GM12878 (cell line): ENCODE measurements around the gene PDGFB. TPM values are rescaled to one million over a fixed set of nuclear protein-coding genes. Genes with fewer than 3 reads are reported as not detected.
A peak's percentile ranks its signal among the peaks of the same experiment; 100 is the strongest.

Source experiments
- ATAC-seq: fragments of 200-7000 bp; cut with Tn5 transposase; 3 replicates; pipeline ENCODE4 v1.9.1; 2020; ENCODE audit warnings: mild to moderate bottlenecking, moderate library complexity
- BruUV-seq: library from RNA; stranded (reverse); fragments of 400-500 nt; replicated peaks from 2 replicates; lab custom pipeline; 2021; lab: Mats Ljungman, UMichigan
- CTCF ChIA-PET: fragments of 300-600 bp; sonication (Branson Sonifier 250); formaldehyde crosslinking; extraction: SDS; loops from one replicate; lab custom pipeline; 2021; ENCODE audit warnings: inconsistent platforms; lab: Yijun Ruan, JAX
- POLR2A ChIA-PET: fragments of 350-600 bp; formaldehyde crosslinking; extraction: SDS; loops from one replicate; lab custom pipeline; 2021; ENCODE audit warnings: inconsistent platforms; lab: Charles Lee
- RAD21 ChIA-PET: fragments of 300-600 bp; sonication (Branson Sonifier 250); formaldehyde crosslinking; loops from one replicate; lab custom pipeline; 2023; ENCODE audit warnings: antibody characterized with exemption; ENCODE audit not compliant: unreplicated experiment; lab: Charles Lee
- SMC1A ChIA-PET: fragments of 300-600 bp; sonication (Branson Sonifier 250); formaldehyde crosslinking; loops from one replicate; lab custom pipeline; 2023; ENCODE audit not compliant: unreplicated experiment, uncharacterized antibody; lab: Charles Lee
- DNase-seq: peaks from one replicate; pipeline ENCODE4 v3.0.0-alpha.2; 2011; ENCODE audit warnings: low read depth, low spot score
- FAIRE-seq: peaks from 3 replicates; lab custom pipeline; 2011; peaks lifted over from hg19 to GRCh38; lab: Jason Lieb, UNC
- H2AFZ ChIP-seq: 2 replicates; pipeline ENCODE4 v1.6.0; 2011; ENCODE audit warnings: low read depth, low read length, control low read depth; ENCODE audit not compliant: control insufficient read depth
- H3K27ac ChIP-seq: 2 replicates; pipeline ENCODE4 v1.5.1; 2011; ENCODE audit warnings: control low read depth; ENCODE audit not compliant: control insufficient read depth, insufficient read depth
- H3K27me3 ChIP-seq, 2 experiments: replicated peaks in 1 of 2; 2 replicates each; pipeline versions ENCODE4 v1.6.0 to v1.6.1; 2011; ENCODE audit warnings: low read length in 1 of 2; ENCODE audit not compliant: control insufficient read depth in 2 of 2, insufficient read depth in 2 of 2
- H3K36me3 ChIP-seq, 2 experiments: 2 replicates each; pipeline ENCODE4 v1.5.1; 2011; ENCODE audit warnings: low read length in 1 of 2; ENCODE audit not compliant: control insufficient read depth in 2 of 2, insufficient read depth in 2 of 2
- H3K4me1 ChIP-seq: 2 replicates; pipeline ENCODE4 v1.6.1; 2011; ENCODE audit warnings: mild to moderate bottlenecking, low read length, moderate library complexity, mixed read lengths; ENCODE audit not compliant: control insufficient read depth, insufficient read depth
- H3K4me2 ChIP-seq: 2 replicates; pipeline ENCODE4 v1.6.0; 2011; ENCODE audit warnings: control low read depth; ENCODE audit not compliant: control insufficient read depth, insufficient read depth
- H3K4me3 ChIP-seq: fragments of 200-600 bp; sonication (generic); 2 replicates; pipeline ENCODE4 v1.5.1; 2016
- H3K79me2 ChIP-seq: 2 replicates; pipeline ENCODE4 v1.6.0; 2011; ENCODE audit warnings: low read length; ENCODE audit not compliant: control insufficient read depth, insufficient read depth
- H3K9ac ChIP-seq: 2 replicates; pipeline ENCODE4 v1.8.0; 2011; ENCODE audit warnings: low read length, control low read depth, mixed read lengths; ENCODE audit not compliant: control insufficient read depth, insufficient read depth
- H3K9me3 ChIP-seq: replicated peaks from 3 replicates; pipeline ENCODE4 v1.5.1; 2011; ENCODE audit warnings: mild to moderate bottlenecking, low read length; ENCODE audit not compliant: control insufficient read depth, insufficient read depth
- H4K20me1 ChIP-seq: 2 replicates; pipeline ENCODE4 v1.6.0; 2011; ENCODE audit not compliant: control insufficient read depth, insufficient read depth
- ATF7 ChIP-seq: fragments of 450-650 bp; IDR thresholded peaks from 2 replicates; pipeline ENCODE4 v1.6.1; 2016; ENCODE audit warnings: low read depth, mild to moderate bottlenecking
- BMI1 ChIP-seq: fragments of 450-650 bp; IDR thresholded peaks from 2 replicates; pipeline ENCODE4 v1.6.1; 2016; ENCODE audit warnings: mild to moderate bottlenecking, moderate library complexity, borderline replicate concordance
- CREB1 ChIP-seq: IDR thresholded peaks from 2 replicates; pipeline ENCODE4 v1.6.1; 2012; ENCODE audit warnings: low read depth, mild to moderate bottlenecking, inconsistent platforms
- KAT2A ChIP-seq: conservative IDR thresholded peaks from 2 replicates; pipeline ENCODE4 v1.6.1; 2011; ENCODE audit warnings: low read depth, low read length; ENCODE audit not compliant: control insufficient read depth
- MEF2B ChIP-seq: fragments of 450-650 bp; IDR thresholded peaks from 2 replicates; pipeline ENCODE4 v1.6.1; 2018; ENCODE audit warnings: mild to moderate bottlenecking, moderate library complexity; ENCODE audit not compliant: partially characterized antibody, poor library complexity, severe bottlenecking
- NR2F1 ChIP-seq: fragments of 450-650 bp; conservative IDR thresholded peaks from 2 replicates; pipeline ENCODE4 v1.6.1; 2017; ENCODE audit warnings: mild to moderate bottlenecking
- NRF1 ChIP-seq: conservative IDR thresholded peaks from 2 replicates; pipeline ENCODE4 v1.6.1; 2011; ENCODE audit warnings: mild to moderate bottlenecking, low read depth, low read length, improper control_type of control experiment
- POU2F2 ChIP-seq: IDR thresholded peaks from 3 replicates; pipeline ENCODE4 v1.6.1; 2011; ENCODE audit warnings: low read depth, mild to moderate bottlenecking, low read length, borderline replicate concordance
- WGBS: methylation state at CpG from one replicate; pipeline ENCODE4 v1.1.6; 2016; ENCODE audit warnings: low lambda C conversion rate; ENCODE audit not compliant: insufficient replicate concordance, insufficient coverage; ENCODE audit errors: missing lambda C conversion rate; 5-methylcytosine and 5-hydroxymethylcytosine counted together
- in situ Hi-C: fragments of 300-500 bp; cut with MboI; formaldehyde crosslinking; loops from 9 replicates; pipeline ENCODE4 v1.14.3; 2018; ENCODE audit warnings: mixed read lengths
- intact Hi-C: fragments of 100-400 bp; cut with micrococcal nuclease; formaldehyde crosslinking; loops from one replicate; pipeline ENCODE4 v1.14.2; 2022; ENCODE audit not compliant: unreplicated experiment
- polyA plus RNA-seq, 11 experiments: library from polyadenylated mRNA; depleted of rRNA in 4 of 11; unstranded in 6 of 11; stranded (reverse) in 5 of 11; fragments of >200 nt; fragmentation: Nextera tagmentation in 4 of 11; fragmentation: Illumina TruSeq in 1 of 11; extraction: Ambion mirVana in 4 of 11; extraction: Trizol in 1 of 11; gene quantifications; 1 replicate in 1 of 11; 2 replicates in 10 of 11; pipeline versions ENCODE4 v1.2.1 to v1.2.3, GENCODE V29; 2011 to 2016; ENCODE audit warnings: inconsistent platforms in 2 of 11, missing spikeins in 2 of 11, low read depth in 1 of 11
- total RNA-seq, 4 experiments: library from RNA; depleted of rRNA in 3 of 4; stranded (reverse); fragments of >200 nt in 3 of 4; fragmentation: Illumina TruSeq in 1 of 4; extraction: Trizol in 1 of 4; gene quantifications; 2 replicates each; pipeline versions ENCODE4 v1.2.1 to v1.2.3, GENCODE V29; 2013 to 2021
- TF ChIP-seq, protein P1 (sequence below): IDR thresholded peaks from 2 replicates; pipeline ENCODE4 v1.6.1; 2012; ENCODE audit warnings: low read depth, low read length, improper control_type of control experiment
- TF ChIP-seq, protein P2 (sequence below): IDR thresholded peaks from 2 replicates; pipeline ENCODE4 v1.6.1; 2012; ENCODE audit warnings: low read depth, low read length, improper control_type of control experiment

Gene PDGFB
- total and polyA plus RNA-seq, 10 of the 15 experiments (the other 5 are each of a cell fraction or from before 2014, with no cell fraction given), result 0.13 to 1.1 (median 0.56) TPM; not detected in 1

DNA sequence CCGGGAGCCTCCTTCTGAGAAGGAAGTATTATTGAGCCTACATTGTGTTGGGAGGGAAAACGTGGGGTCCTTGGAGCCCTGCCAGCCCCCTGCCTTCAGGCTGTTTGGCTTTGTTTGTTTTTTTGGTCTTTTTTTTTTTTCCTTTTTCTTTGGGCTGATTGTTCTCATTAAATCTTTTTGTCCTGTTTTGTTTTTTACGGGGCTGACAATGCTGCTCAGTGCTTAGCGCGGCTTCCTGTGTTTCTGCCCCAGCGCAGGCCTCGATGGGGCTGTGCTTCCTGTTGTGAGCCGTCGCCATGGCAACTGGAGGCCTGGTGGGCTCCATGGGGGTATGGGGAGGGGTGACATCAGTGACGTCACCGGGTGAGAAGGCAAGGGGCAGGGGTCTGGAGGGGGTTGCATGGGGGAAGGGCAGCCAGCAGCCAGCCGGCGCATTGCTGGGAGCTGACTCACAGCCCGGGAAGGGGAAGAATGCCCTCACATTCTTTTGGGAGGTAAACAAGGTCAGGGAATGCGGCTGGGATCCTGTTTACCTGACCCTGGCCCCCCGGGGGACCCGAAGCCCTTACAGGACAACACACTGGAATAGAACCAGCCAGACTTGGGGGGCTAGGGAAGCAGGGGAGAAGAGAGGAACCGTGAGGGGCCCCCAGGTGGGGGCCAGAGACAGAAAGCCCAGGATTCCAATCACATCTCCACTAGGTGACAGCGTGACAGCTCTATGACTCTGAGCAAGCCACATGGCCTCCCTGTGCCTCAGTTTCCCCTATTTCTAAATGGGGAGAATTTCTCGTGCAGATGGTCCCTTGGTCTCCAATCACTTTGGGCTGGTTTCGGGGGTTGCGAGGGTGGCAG is 70.1 kb downstream of the PDGFB start:
- peak overlapping the region; percentile 45 for H2AFZ ChIP-seq

More for the DNA sequence above, 70.1 kb downstream of the PDGFB start:
- H3K9me3 ChIP-seq, result no peaks in the 10 kb centered on the region
- no peak overlapping the region for H3K27ac ChIP-seq
- H3K79me2 ChIP-seq, result no peaks in the 10 kb centered on the region
- POLR2A ChIA-PET, result no interaction called here
- RAD21 ChIA-PET, result interaction anchor here (1.1 kb wide), 1 partner anchor 142 kb away, joined by 4 read pairs; no protein-coding TSS in a partner anchor
- SMC1A ChIA-PET, result interaction anchor here (2.7 kb wide), 1 partner anchor 135 kb away, joined by 14 read pairs; no protein-coding TSS in a partner anchor
- H3K4me3 ChIP-seq, result no peak overlapping the region
- in situ Hi-C loops, result loop anchor here (5.0 to 25.0 kb wide), 2 partner anchors 138 to 338 kb away; partner anchors contain the start of genes ATF4 and MIEF1
- TF ChIP-seq NRF1 (no peak), NR2F1 (no peak), BMI1 (peak; percentile 57; the same call in 1 of the 2 replicates), CREB1 (no peak), ATF7 (peak; percentile 48; the same call in 1 of the 2 replicates), KAT2A (no peak), MEF2B (no peak), POU2F2 (no peak)
- TF ChIP-seq, protein P1, sequence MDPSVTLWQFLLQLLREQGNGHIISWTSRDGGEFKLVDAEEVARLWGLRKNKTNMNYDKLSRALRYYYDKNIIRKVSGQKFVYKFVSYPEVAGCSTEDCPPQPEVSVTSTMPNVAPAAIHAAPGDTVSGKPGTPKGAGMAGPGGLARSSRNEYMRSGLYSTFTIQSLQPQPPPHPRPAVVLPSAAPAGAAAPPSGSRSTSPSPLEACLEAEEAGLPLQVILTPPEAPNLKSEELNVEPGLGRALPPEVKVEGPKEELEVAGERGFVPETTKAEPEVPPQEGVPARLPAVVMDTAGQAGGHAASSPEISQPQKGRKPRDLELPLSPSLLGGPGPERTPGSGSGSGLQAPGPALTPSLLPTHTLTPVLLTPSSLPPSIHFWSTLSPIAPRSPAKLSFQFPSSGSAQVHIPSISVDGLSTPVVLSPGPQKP, result no peak
- TF ChIP-seq, protein P2, sequence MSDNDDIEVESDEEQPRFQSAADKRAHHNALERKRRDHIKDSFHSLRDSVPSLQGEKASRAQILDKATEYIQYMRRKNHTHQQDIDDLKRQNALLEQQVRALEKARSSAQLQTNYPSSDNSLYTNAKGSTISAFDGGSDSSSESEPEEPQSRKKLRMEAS, result no peak
- ATAC-seq (0 out of 3 replicates have a peak, but pooled peaks have one; percentile 8), FAIRE-seq (no peak), DNase-seq (no peak)
- no peak overlapping the region for H3K9ac ChIP-seq
- H3K36me3 ChIP-seq, result no peaks in the 10 kb centered on the region
- peaks cover 15% of the 10 kb centered on the region for H3K4me1 ChIP-seq
- no peaks in the 10 kb centered on the region for H4K20me1 ChIP-seq
- no peaks in the 10 kb centered on the region for H3K27me3 ChIP-seq
- WGBS, result 28% methylated on average over 22 of the region's 22 CpGs
- intact Hi-C loops, result no loop called here
- H3K4me2 ChIP-seq, result no peak overlapping the region
- no TSS peak for BruUV-seq
- CTCF ChIA-PET, result interaction anchor here (1.1 to 7.6 kb wide), 4 partner anchors 126 to 143 kb away, joined by 3 to 100 read pairs (median 4); no protein-coding TSS in a partner anchor
